Type B pancreatic cell (in vitro differentiated cells): ENCODE results near the gene PTPRQ. TPM values are rescaled to one million over a fixed set of nuclear protein-coding genes. Genes with fewer than 3 reads are reported as not detected.

Experiments used
- DNase-seq: peaks from one replicate; pipeline ENCODE4 v3.0.0; 2021; ENCODE audit warnings: mixed read lengths; ENCODE audit not compliant: unreplicated experiment; ENCODE audit errors: extremely low spot score
- H3K27ac Mint-ChIP-seq: 2 replicates; pipeline ENCODE4 v1.8.0; 2021; ENCODE audit warnings: mild to moderate bottlenecking, mixed read lengths
- H3K27me3 Mint-ChIP-seq: 2 replicates; pipeline ENCODE4 v1.8.0; 2021; ENCODE audit warnings: mixed read lengths
- H3K36me3 Mint-ChIP-seq: 2 replicates; pipeline ENCODE4 v1.8.0; 2021; ENCODE audit warnings: mixed read lengths
- H3K4me1 Mint-ChIP-seq: one replicate; pipeline ENCODE4 v1.8.0; 2021; ENCODE audit warnings: mixed read lengths; ENCODE audit not compliant: unreplicated experiment
- H3K4me3 Mint-ChIP-seq: 2 replicates; pipeline ENCODE4 v1.8.0; 2021; ENCODE audit warnings: mild to moderate bottlenecking, mixed read lengths
- H3K9me3 Mint-ChIP-seq: 2 replicates; pipeline ENCODE4 v1.8.0; 2021; ENCODE audit warnings: mixed read lengths
- CTCF ChIP-seq: fragments of 200-600 bp; sonication (generic); conservative IDR thresholded peaks from 2 replicates; pipeline ENCODE4 v1.5.0; 2021; ENCODE audit warnings: antibody characterized with exemption, mild to moderate bottlenecking
- total RNA-seq: library from RNA; stranded (reverse); gene quantifications from 2 replicates; pipeline ENCODE4 v1.2.1, GENCODE V29; 2021; ENCODE audit warnings: low replicate concordance

Gene PTPRQ
- total RNA-seq, 1 donor from 2014 or later: 1.3 TPM

GRCh38 chr12:80676856-80677255 lies 232.8 kb downstream of the PTPRQ start:
- H3K27ac Mint-ChIP-seq: no peak overlapping the region
- no peaks in the 10 kb centered on the region for H3K9me3 Mint-ChIP-seq
- no peak for TF ChIP-seq CTCF

GRCh38 chr12:80677994-80678393 lies 234.0 kb downstream of the PTPRQ start:
- DNase-seq: no peak
- TF ChIP-seq CTCF: no peak
- no peaks in the 10 kb centered on the region for H3K27me3 Mint-ChIP-seq
- no peak overlapping the region for H3K4me3 Mint-ChIP-seq
- H3K4me1 Mint-ChIP-seq: peaks cover 8% of the 10 kb centered on the region
- H3K27ac Mint-ChIP-seq: no peak overlapping the region
- H3K36me3 Mint-ChIP-seq: no peaks in the 10 kb centered on the region
- H3K9me3 Mint-ChIP-seq: no peaks in the 10 kb centered on the region

More at GRCh38 chr12:80676856-80677255, 232.8 kb downstream of the PTPRQ start:
- Mint-ChIP-seq H3K27me3 (no peaks in the 10 kb centered on the region), H3K36me3 (no peaks in the 10 kb centered on the region), H3K4me1 (peaks cover 8% of the 10 kb centered on the region), H3K4me3 (no peak overlapping the region)
- no peak for DNase-seq

GRCh38 chr12:80679346-80680131 lies 235.5 kb downstream of the PTPRQ start:
- Mint-ChIP-seq H3K36me3 (no peaks in the 10 kb centered on the region), H3K4me3 (no peak overlapping the region), H3K27ac (no peak overlapping the region), H3K9me3 (no peaks in the 10 kb centered on the region), H3K27me3 (no peaks in the 10 kb centered on the region), H3K4me1 (peaks cover 13% of the 10 kb centered on the region)
- no peak for DNase-seq
- no peak for TF ChIP-seq CTCF

- H3K9me3 Mint-ChIP-seq: no peaks in the 10 kb centered on the region
- DNase-seq: no peak
- H3K36me3 Mint-ChIP-seq: no peaks in the 10 kb centered on the region
- H3K4me3 Mint-ChIP-seq: no peak overlapping the region
- H3K4me1 Mint-ChIP-seq: peaks cover 5% of the 10 kb centered on the region
- H3K27me3 Mint-ChIP-seq: no peaks in the 10 kb centered on the region
- no peak overlapping the region for H3K27ac Mint-ChIP-seq
- TF ChIP-seq CTCF: no peak
Measured at GRCh38 chr12:80681287-80681686, 237.3 kb downstream of the PTPRQ start.

GRCh38 chr12:80681786-80682185 lies 237.8 kb downstream of the PTPRQ start:
- H3K27me3 Mint-ChIP-seq: no peaks in the 10 kb centered on the region
- H3K9me3 Mint-ChIP-seq: no peaks in the 10 kb centered on the region
- DNase-seq: no peak
- H3K4me1 Mint-ChIP-seq: peaks cover 5% of the 10 kb centered on the region
- no peaks in the 10 kb centered on the region for H3K36me3 Mint-ChIP-seq
- no peak overlapping the region for H3K4me3 Mint-ChIP-seq
- no peak overlapping the region for H3K27ac Mint-ChIP-seq
- no peak for TF ChIP-seq CTCF
